Measurements from ENCODE around the gene TTBK2.

Gene TTBK2

GRCh38 chr15:42727750-42728381 lies 192.7 kb downstream of the TTBK2 start:
- TF ChIP-seq CTCF (conservative IDR thresholded peaks at IDR 0.05; ENCODE audit: low read length) = no peak
- no peak for DNase-seq (ENCODE audit: low read depth)
- no peak overlapping the region for H3K4me3 ChIP-seq (ENCODE audit: low read length)

GRCh38 chr15:42726114-42726513 lies 194.5 kb downstream of the TTBK2 start:
- TF ChIP-seq CTCF (conservative IDR thresholded peaks at IDR 0.05; ENCODE audit: low read length) = no peak
- no peak for DNase-seq (ENCODE audit: low read depth)
- H3K4me3 ChIP-seq (ENCODE audit: low read length) = no peak overlapping the region

GRCh38 chr15:42725331-42725903 lies 195.2 kb downstream of the TTBK2 start:
- H3K4me3 ChIP-seq (ENCODE audit: low read length) = no peak overlapping the region
- no peak for TF ChIP-seq CTCF (conservative IDR thresholded peaks at IDR 0.05; ENCODE audit: low read length)
- no peak for DNase-seq (ENCODE audit: low read depth)

GRCh38 chr15:42724276-42724675 lies 196.3 kb downstream of the TTBK2 start:
- no peak overlapping the region for H3K4me3 ChIP-seq (ENCODE audit: low read length)
- no peak for DNase-seq (ENCODE audit: low read depth)
- no peak for TF ChIP-seq CTCF (conservative IDR thresholded peaks at IDR 0.05; ENCODE audit: low read length)

GRCh38 chr15:42723068-42723467 lies 197.5 kb downstream of the TTBK2 start:
- no peak overlapping the region for H3K4me3 ChIP-seq (ENCODE audit: low read length)
- TF ChIP-seq CTCF (conservative IDR thresholded peaks at IDR 0.05; ENCODE audit: low read length) = no peak
- DNase-seq (ENCODE audit: low read depth) = no peak

- no peak for TF ChIP-seq CTCF (conservative IDR thresholded peaks at IDR 0.05; ENCODE audit: low read length)
- DNase-seq (ENCODE audit: low read depth) = no peak
- H3K4me3 ChIP-seq (ENCODE audit: low read length) = no peak overlapping the region
Observed at GRCh38 chr15:42721916-42722315, 198.7 kb downstream of the TTBK2 start.

GRCh38 chr15:42721016-42721415 lies 199.6 kb downstream of the TTBK2 start:
- H3K4me3 ChIP-seq (ENCODE audit: low read length) = no peak overlapping the region
- no peak for TF ChIP-seq CTCF (conservative IDR thresholded peaks at IDR 0.05; ENCODE audit: low read length)
- DNase-seq (ENCODE audit: low read depth) = no peak

Measured in AG10803 (cell line).